NK-92 (cell line): Measurements from ENCODE around the gene IMP3.
"Not testable (repeated sequence)": the region's sequence is repeated elsewhere in the genome, so short reads cannot be mapped to it uniquely, and the experiment has no call there.

Experiments
- DNase-seq: peaks from one replicate; lab custom pipeline; 2025; ENCODE audit not compliant: unreplicated experiment; lab: John Stamatoyannopoulos, UW

The IMP3 gene

GRCh38 chr15:75651810-75652543, 12.0 kb upstream of the IMP3 start:
- no peak for DNase-seq

DNA sequence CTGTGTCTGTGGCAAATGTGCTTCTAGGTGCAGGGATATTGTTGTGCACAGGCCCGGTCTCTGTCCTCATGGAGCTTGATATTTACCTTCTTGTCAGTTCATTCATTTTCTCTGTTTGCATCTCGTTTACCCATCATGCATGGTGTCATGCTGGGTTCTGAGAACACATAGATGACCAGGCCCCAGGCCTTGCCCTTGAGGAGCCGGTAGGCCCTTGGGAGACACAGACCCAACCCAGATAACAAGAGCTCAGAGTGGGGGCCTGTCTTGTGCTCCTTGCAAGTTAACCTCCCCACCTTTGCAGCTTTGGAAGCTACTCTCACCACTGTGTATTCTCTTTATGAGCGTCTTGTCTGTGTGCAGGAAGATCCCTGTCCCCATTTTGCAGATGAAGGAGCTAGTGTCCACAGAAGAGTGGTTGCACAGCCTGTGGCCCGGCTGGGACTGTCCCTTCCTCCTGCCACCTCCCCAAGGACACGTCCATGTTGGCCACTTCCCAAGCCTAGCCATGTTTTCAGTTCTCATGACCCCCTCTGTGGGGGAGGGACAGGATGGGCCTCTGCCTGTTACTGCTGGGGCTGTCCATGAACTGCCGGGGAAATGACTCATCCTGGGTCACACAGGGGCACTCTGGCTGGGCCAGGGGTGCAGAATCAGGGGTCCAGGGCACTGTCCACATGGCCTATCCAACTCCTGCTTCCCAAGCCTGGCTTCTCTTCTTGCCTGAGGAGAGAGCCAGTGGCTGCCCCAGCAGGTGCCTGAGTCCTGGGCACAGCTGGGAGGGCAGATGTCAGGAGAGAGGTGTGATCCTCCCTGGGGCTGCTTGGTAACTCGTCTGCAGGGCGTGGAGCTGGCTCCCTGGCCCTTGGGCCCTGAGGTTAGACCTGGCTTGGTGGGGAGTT, 11.1 kb upstream of the IMP3 start:
- DNase-seq: no peak

- DNase-seq: no peak
Observed at GRCh38 chr15:75649848-75650247, 9.8 kb upstream of the IMP3 start.

GRCh38 chr15:75649045-75649761, 9.2 kb upstream of the IMP3 start:
- DNase-seq: no peak

DNA sequence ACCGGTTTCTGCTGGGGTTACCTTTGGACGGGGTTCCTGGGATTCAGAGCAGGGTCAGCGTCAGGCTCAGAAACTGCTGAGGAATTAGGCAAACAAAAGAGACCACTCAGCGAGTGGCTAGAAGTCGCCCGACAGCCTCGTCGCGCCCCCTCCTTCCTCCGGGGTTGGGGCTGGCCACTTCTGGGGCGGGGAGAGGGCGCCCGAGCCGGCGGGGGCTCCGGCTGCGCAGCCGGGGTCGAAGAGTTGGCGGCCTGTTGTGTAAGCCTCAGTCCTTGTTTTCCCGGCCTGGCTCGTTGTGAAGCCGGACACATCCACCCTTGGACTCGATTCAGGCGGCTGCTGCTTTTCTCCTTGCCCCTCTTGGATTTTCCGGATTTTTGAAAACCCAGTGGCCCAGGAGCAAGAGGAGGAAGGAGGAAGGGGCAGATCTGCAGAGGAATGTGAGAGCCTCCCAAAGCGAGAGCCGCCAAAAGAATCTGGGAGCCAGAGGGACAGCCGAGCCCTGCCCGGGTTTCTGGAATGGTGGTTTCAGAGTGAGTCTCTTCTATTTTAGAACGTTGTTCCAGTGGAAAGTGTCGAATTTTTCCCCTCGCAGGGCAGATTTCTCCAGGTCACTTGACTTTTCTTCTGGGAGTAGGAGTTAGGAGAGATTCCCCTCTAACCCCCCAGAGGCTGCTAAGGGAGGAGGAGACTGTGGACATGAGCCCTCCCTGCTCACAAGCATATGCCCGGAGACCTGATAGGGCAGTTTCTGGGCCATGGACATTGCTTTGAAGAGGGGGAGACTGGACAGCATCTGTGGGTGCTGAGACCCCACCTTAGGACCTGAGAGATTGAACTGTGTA, 8.4 kb upstream of the IMP3 start:
- no peak for DNase-seq

DNA sequence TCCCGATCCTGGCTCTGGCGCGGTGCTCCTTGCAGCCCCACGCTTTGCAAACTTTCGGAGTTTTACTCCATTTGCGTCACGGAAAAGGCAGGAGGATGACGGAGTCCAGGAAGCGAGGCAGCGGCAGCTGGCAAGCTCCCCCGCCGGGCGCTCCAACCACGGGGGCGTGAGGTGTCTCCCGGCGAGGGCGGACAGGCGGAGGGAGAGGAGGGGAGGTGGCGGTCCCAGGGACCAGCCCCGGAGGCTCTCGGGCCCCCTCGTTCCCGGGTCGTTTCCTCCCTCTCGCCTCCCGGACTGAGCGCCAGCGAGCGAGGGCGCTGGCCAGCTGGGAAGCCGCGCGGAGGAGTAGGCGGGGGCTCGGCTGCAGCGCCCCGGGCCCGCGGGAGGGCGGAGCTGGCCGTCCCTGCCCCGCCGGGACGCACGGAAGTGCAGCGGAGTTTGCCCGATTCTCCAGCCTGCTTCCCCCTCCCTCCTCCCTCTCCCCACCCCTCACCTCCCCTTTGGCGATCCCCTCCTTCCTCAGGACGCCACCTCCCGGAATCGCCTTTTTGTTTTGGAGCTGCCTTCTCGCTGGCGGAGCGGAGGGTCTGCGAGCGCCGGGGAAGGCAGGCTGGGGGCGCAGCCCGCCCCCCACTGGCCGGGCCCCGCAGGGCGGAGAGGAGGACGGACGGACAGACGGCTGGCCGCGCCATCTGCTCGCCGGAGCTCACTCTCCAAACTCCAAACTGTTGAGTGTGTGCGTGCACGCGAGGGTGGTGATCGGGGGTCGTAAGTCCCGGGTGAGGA, 7.5 kb upstream of the IMP3 start, which contains the start of gene SNX33:
TSS of gene SNX33 (plus strand) at position 543 of the 786 bp plus-strand sequence. CDS start 1,191 bp downstream, outside the sequence.
- no peak for DNase-seq

- DNase-seq: no peak
Observed at GRCh38 chr15:75646944-75647364, 6.9 kb upstream of the IMP3 start.

GRCh38 chr15:75646112-75646943, 6.3 kb upstream of the IMP3 start:
- DNase-seq: no peak

DNA sequence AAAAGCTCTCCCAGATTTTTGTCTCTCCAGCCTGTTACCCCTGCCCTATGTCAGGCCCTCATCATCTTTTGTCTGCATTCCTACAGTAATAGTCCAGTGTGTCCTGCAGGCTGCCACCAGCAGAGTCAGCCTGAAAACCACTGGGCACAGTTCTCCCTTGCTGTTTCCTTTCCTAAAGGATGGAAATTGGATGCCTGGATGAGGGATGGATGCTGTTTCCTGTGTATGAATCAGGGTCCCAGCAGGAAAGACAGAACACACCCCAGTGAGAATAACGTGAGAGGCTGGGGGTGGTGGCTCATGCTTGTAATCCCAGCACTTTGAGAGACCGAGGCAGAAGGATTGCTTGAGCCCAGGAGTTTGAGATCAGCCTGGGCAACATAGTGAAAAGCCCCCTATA, 4.4 kb upstream of the IMP3 start:
- DNase-seq: no peak

- no peak for DNase-seq
Observed at GRCh38 chr15:75641603-75642002, 1.6 kb upstream of the IMP3 start.

- DNase-seq: no peak
Observed at GRCh38 chr15:75641179-75641503, 1.1 kb upstream of the IMP3 start.

DNA sequence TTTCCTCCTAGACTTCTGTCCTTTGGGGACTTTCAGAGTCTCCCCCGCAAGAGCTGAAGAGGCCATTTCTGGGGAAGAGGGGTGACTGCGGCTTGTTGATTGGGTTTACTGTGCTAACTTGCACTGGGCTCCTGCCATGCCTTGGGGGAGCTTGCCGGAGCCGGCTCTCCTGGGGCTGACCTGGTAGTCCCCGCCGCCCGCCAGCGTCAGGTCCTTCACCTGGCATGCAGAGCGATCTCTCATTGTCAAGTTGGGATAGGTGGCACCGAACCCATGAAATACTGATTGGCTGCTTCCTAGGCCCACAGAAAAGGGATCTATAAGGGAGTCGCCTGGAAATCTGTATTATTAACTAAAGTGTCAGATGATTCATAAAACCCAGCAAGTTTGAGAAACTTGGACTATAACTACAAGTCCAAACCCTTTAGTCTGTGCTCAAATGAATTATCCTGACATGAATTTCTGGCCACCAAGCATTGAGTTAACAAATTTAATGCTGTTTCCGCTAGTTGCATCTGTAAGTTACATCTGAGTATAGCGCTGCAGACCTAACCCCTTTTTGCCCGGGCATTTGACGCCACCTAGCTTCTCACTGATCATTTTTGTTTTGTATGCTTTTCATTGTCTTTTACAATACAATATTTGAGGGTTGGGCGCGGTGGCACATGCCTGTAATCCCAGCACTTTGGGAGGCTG, 607 bp upstream of the IMP3 start:
- no peak for DNase-seq

DNA sequence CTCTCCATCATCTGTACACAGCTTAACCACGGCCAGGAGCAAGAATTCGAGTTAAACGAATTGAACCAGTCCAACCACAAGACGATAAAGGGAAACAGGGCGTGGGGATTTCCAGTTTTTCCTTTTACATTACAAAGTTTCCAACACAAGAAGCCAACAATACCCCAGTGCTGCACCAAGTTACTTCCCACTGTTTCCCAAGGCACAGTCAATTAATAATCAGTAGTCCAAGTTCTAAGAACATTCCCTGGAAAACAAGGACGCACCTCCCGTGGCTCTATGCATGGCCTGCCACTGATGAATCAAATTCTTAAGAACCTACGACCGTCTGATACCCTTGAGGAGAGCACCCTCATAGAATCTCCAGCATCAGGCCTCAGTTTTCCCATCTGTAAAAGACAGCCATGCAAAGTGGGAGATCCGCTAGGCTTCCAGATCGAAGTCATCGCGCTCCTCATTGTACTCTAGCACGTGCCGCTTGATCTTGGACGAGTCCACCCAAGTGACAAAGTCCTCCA, 774 bp downstream of the IMP3 start:
- DNase-seq: no peak

DNA sequence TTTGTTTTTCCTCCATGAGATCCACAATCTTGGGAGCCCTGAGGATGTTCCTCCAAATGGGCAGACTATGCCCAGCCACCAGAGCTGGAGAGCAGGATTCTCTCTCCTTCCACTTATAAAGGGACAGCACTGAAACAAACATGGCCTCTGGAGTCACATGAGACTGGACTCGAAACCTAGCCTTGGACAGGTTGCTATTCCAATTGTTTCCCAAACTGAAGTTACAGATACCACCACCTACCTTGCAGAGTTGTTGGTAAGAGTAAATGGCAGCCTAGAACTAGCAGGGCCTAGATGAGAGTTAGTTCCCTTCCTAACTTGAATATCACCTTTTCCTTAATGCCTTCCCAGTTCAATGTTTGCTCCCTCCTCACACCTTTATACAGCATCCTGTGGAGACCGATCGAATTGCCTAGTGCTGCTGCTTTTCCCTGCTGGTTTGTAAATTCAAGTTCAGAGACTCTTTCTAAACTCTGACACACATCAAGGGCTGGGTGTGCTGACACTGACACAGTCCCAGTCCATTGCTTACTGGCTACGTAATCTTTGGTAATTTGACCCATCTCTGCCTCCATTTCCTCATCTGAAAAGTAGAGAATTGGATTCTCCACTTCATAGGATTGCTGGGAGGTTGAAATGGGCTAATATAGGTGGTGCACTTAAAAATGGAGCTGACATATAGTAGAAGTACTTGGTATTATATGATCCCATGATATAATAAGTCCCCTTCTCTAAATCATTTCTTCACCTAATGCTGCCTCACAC, 2.6 kb downstream of the IMP3 start:
- no peak for DNase-seq

DNA sequence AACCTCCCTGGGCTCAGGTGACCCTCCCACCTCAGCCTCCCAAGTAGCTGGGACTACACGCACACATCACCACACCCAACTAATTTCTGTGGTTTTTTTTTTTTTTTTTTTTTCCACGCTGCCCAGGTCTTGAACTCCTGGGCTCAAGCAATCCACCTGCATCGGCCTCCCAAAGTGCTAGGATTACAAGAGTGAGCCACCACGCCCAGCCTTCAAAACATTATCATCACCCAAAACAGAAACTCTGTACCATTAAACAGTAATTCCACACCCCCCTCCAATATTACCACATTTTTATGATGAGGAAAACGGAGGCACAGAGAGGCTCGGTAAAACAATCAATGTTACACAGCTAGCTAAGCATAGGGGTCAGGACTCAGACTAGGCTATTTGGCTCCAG, 4.0 kb downstream of the IMP3 start:
- DNase-seq: no peak

GRCh38 chr15:75633922-75634321, 6.1 kb downstream of the IMP3 start:
- DNase-seq: not testable (repeated sequence)

- no peak for DNase-seq
Observed at GRCh38 chr15:75631935-75632334, 8.1 kb downstream of the IMP3 start.
